Activated naive CD4-positive, alpha-beta T cell treated with anti-CD3 and anti-CD28 coated beads, Interleukin-2, amount 10 ng/mL, durations not matched to agents 5 hours and 36 hours (primary cell): Measurements from ENCODE around the gene OTOL1. TPM values are rescaled to one million over a fixed set of nuclear protein-coding genes. Genes with fewer than 3 reads are reported as not detected.

ENCODE experiments used
- total RNA-seq, 2 experiments: library from RNA; stranded (reverse); gene quantifications; one replicate each; pipeline ENCODE4 v1.2.3, GENCODE V29; 2021

OTOL1 gene
- total RNA-seq = not detected

GRCh38 chr3:161496508-161496907, at the start of gene OTOL1:
Gene OTOL1 (plus strand): TSS chr3:161496808. CDS start chr3:161496808, 0 bp downstream.

Other genes starting within 250 kb of the OTOL1 start
- gene SPTSSB, start 125.3 kb upstream of the OTOL1 start, total RNA-seq = not detected